Endothelial cell of umbilical vein (primary cell): ENCODE results near the gene ERBB4. TPM values are rescaled to one million over a fixed set of nuclear protein-coding genes. Genes with fewer than 3 reads are reported as not detected.

Experiments
- BruUV-seq: library from RNA; stranded (reverse); fragments of 400-500 nt; replicated peaks from 2 replicates; lab custom pipeline; 2021; lab: Mats Ljungman, UMichigan
- CTCF ChIA-PET: fragments of 300-600, 350-600 bp; sonication (Branson Sonifier 250); formaldehyde crosslinking; loops from one replicate; lab custom pipeline; 2021; ENCODE audit warnings: antibody characterized with exemption, inconsistent platforms; lab: Charles Lee
- POLR2A ChIA-PET: fragments of 300-600, 350-600 bp; sonication (Branson Sonifier 250); formaldehyde crosslinking; loops from one replicate; lab custom pipeline; 2021; ENCODE audit warnings: antibody characterized with exemption, inconsistent platforms; lab: Charles Lee
- DNase-seq: peaks from one replicate; pipeline ENCODE4 v3.0.0-alpha.2; 2011; ENCODE audit warnings: low read depth, low spot score
- FAIRE-seq: peaks from 2 replicates; lab custom pipeline; 2011; peaks lifted over from hg19 to GRCh38; lab: Jason Lieb, UNC
- H2AFZ ChIP-seq: 2 replicates; pipeline ENCODE4 v1.6.0; 2012; ENCODE audit warnings: low read depth, low read length, control low read depth, inconsistent platforms
- H3K27ac ChIP-seq: 2 replicates; pipeline ENCODE4 v1.5.1; 2011; ENCODE audit warnings: low read depth, mild to moderate bottlenecking, control low read depth, low read length, moderate library complexity; ENCODE audit not compliant: insufficient read depth
- H3K27me3 ChIP-seq, 2 experiments: 2 replicates each; pipeline versions ENCODE4 v1.6.0 to v1.6.1; 2011; ENCODE audit warnings: low read length in 2 of 2, mixed read lengths in 1 of 2; ENCODE audit not compliant: control insufficient read depth in 2 of 2, insufficient read depth in 2 of 2
- H3K36me3 ChIP-seq, 2 experiments: 2 replicates in 1 of 2; 3 replicates in 1 of 2; pipeline ENCODE4 v1.5.1; 2011; ENCODE audit warnings: low read length in 2 of 2, mild to moderate bottlenecking in 1 of 2, moderate library complexity in 1 of 2; ENCODE audit not compliant: control insufficient read depth in 2 of 2, insufficient read depth in 2 of 2; ENCODE audit errors: extremely low read depth in 1 of 2
- H3K4me1 ChIP-seq: 3 replicates; pipeline ENCODE4 v1.5.1; 2011; ENCODE audit warnings: mild to moderate bottlenecking, low read length; ENCODE audit not compliant: control insufficient read depth, insufficient read depth; ENCODE audit errors: extremely low read depth
- H3K4me2 ChIP-seq: 2 replicates; pipeline ENCODE4 v1.6.1; 2011; ENCODE audit warnings: low read length, control low read depth, mixed read lengths; ENCODE audit not compliant: insufficient read depth
- H3K4me3 ChIP-seq, 3 experiments: fragments of 200-600 bp in 1 of 3; sonication (generic), shearing (Covaris generic) in 1 of 3; replicated peaks in 1 of 3; 2 replicates each; pipeline ENCODE4 v1.5.1; 2011 to 2016; ENCODE audit warnings: control low read depth in 3 of 3, low read length in 3 of 3, mild to moderate bottlenecking in 2 of 3, inconsistent platforms in 1 of 3, low read depth in 1 of 3, moderate library complexity in 1 of 3; ENCODE audit not compliant: insufficient read depth in 1 of 3
- H3K79me2 ChIP-seq: 2 replicates; pipeline ENCODE4 v1.6.0; 2012; ENCODE audit warnings: low read length, inconsistent platforms; ENCODE audit not compliant: control insufficient read depth, insufficient read depth
- H3K9ac ChIP-seq: replicated peaks from 2 replicates; pipeline ENCODE3; 2011; ENCODE audit warnings: low read length, control low read depth; ENCODE audit not compliant: insufficient read depth; ENCODE audit errors: extremely low read depth
- H3K9me1 ChIP-seq: replicated peaks from 3 replicates; pipeline ENCODE4 v1.6.0; 2011; ENCODE audit warnings: mild to moderate bottlenecking, low read length; ENCODE audit not compliant: control insufficient read depth, insufficient read depth; ENCODE audit errors: extremely low read depth
- H3K9me3 ChIP-seq: replicated peaks from 2 replicates; pipeline ENCODE4 v1.5.1; 2012; ENCODE audit warnings: low read length, inconsistent platforms; ENCODE audit not compliant: control insufficient read depth, insufficient read depth
- H4K20me1 ChIP-seq: replicated peaks from 2 replicates; pipeline ENCODE3; 2011; ENCODE audit warnings: mild to moderate bottlenecking, low read length; ENCODE audit not compliant: control insufficient read depth, insufficient read depth; ENCODE audit errors: extremely low read depth
- EZH2 ChIP-seq: IDR thresholded peaks from 2 replicates; pipeline ENCODE4 v1.6.1; 2012; ENCODE audit warnings: borderline replicate concordance, low read depth, mild to moderate bottlenecking, moderate library complexity, low read length, inconsistent platforms; ENCODE audit not compliant: severe bottlenecking
- FOS ChIP-seq: IDR thresholded peaks from 2 replicates; pipeline ENCODE4 v1.6.1; 2011; ENCODE audit warnings: mild to moderate bottlenecking, low read length, moderate library complexity, borderline replicate concordance; ENCODE audit not compliant: insufficient read depth
- GATA2 ChIP-seq: IDR thresholded peaks from 2 replicates; pipeline ENCODE4 v1.7.0; 2011; ENCODE audit warnings: low read depth, mild to moderate bottlenecking, moderate library complexity, mixed read lengths, low read length; ENCODE audit not compliant: insufficient read length, insufficient read depth
- JUN ChIP-seq: IDR thresholded peaks from 2 replicates; pipeline ENCODE4 v1.6.1; 2011; ENCODE audit warnings: borderline replicate concordance, low read depth; ENCODE audit not compliant: insufficient read length, insufficient read depth
- MYC ChIP-seq: IDR thresholded peaks from one replicate; pipeline ENCODE4 v1.6.1; 2011; ENCODE audit warnings: mild to moderate bottlenecking, low read depth, low read length
- POLR2A ChIP-seq: IDR thresholded peaks from 2 replicates; pipeline ENCODE4 v1.6.1; 2012; ENCODE audit warnings: low read depth, mild to moderate bottlenecking, control low read depth, low read length
- POLR2AphosphoS5 ChIP-seq: IDR thresholded peaks from 2 replicates; pipeline ENCODE4 v1.6.1; 2012; ENCODE audit warnings: low read depth, mild to moderate bottlenecking, control low read depth, low read length, moderate library complexity; ENCODE audit not compliant: insufficient read depth
- dilution Hi-C: fragments of 300-500 bp; cut with MboI; formaldehyde crosslinking; loops from one replicate; pipeline ENCODE4 v1.15.0; 2019; ENCODE audit warnings: low sequenced_read_pairs; ENCODE audit not compliant: extremely low pct_ligation_motif_present
- intact Hi-C: fragments of 100-400 bp; cut with micrococcal nuclease; formaldehyde crosslinking; loops from one replicate; pipeline ENCODE4 v1.10.0; 2022
- polyA plus RNA-seq, 4 experiments: library from polyadenylated mRNA; depleted of rRNA in 3 of 4; stranded (reverse) in 3 of 4; unstranded in 1 of 4; fragments of >200 nt; gene quantifications; 2 replicates each; pipeline versions ENCODE4 v1.2.1 to v1.2.3, GENCODE V29; 2011 to 2012; ENCODE audit warnings: missing spikeins in 1 of 4
- total RNA-seq: library from RNA; stranded (reverse); gene quantifications from 2 replicates; pipeline ENCODE4 v1.2.3, GENCODE V29; 2021
- TF ChIP-seq, protein P1 (sequence below), 2 donors: IDR thresholded peaks; 1 replicate in 1 of 2; 2 replicates in 1 of 2; pipeline ENCODE4 v1.5.1; 2011; ENCODE audit warnings: low read length in 2 of 2, mild to moderate bottlenecking in 2 of 2, moderate library complexity in 2 of 2, control low read depth in 1 of 2, inconsistent platforms in 1 of 2, low read depth in 1 of 2; ENCODE audit not compliant: insufficient read depth in 1 of 2; ENCODE audit errors: extremely low read depth in 1 of 2
- TF ChIP-seq, protein P2 (sequence below): IDR thresholded peaks from 2 replicates; pipeline ENCODE4 v1.6.1; 2011; ENCODE audit not compliant: insufficient read depth, insufficient read length

The ERBB4 gene
- total and polyA plus RNA-seq, 2 donors (not counting 3 experiments of a cell fraction or from before 2014, with no cell fraction given) = 0.01 to 0.27 TPM

DNA sequence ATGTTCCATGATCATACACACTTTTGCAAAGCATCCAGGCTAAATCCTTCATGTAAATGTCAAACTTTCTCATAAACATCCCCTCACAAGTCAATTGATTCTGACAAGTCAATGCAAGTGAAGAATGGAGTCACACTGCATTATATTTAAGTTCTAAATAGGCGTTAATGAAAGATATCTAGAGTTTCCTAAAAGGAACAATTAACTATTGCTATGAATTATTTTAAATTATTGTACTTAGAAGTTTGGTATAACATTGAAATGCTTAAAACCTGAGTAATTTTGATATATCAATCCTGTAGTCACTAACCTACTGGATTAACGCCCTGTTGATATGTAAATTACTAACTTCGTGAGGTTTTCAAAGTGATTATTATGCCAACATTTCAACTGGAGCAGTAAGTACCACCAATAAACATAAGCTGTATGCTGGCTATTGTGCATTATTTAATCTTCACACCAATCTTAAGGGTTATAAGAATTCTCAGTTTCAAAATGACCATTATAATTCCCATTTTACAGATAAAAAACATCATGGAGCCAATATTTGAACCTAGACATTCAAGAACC, 884.3 kb downstream of the ERBB4 start:
- TF ChIP-seq EZH2 (no peak), JUN (no peak), GATA2 (no peak), FOS (no peak), MYC (no peak), POLR2AphosphoS5 (no peak), POLR2A (no peak)
- TF ChIP-seq, protein P1, sequence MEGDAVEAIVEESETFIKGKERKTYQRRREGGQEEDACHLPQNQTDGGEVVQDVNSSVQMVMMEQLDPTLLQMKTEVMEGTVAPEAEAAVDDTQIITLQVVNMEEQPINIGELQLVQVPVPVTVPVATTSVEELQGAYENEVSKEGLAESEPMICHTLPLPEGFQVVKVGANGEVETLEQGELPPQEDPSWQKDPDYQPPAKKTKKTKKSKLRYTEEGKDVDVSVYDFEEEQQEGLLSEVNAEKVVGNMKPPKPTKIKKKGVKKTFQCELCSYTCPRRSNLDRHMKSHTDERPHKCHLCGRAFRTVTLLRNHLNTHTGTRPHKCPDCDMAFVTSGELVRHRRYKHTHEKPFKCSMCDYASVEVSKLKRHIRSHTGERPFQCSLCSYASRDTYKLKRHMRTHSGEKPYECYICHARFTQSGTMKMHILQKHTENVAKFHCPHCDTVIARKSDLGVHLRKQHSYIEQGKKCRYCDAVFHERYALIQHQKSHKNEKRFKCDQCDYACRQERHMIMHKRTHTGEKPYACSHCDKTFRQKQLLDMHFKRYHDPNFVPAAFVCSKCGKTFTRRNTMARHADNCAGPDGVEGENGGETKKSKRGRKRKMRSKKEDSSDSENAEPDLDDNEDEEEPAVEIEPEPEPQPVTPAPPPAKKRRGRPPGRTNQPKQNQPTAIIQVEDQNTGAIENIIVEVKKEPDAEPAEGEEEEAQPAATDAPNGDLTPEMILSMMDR (IDR thresholded peaks at IDR 0.05; ENCODE audit: extremely low read depth in 1 of 2, insufficient read depth in 1 of 2, low read depth in 1 of 2, low read length in 2 of 2) = no peak
- TF ChIP-seq, protein P2, sequence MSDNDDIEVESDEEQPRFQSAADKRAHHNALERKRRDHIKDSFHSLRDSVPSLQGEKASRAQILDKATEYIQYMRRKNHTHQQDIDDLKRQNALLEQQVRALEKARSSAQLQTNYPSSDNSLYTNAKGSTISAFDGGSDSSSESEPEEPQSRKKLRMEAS = no peak
- DNase-seq (no peak), FAIRE-seq (no peak)
- Histone ChIP-seq H3K4me2 (no peak overlapping the region), H3K79me2 (no peaks in the 10 kb centered on the region), H3K9me1 (no peaks in the 10 kb centered on the region), H3K9me3 (no peaks in the 10 kb centered on the region), H3K27me3 (no peaks in the 10 kb centered on the region), H3K4me1 (no peaks in the 10 kb centered on the region), H4K20me1 (no peaks in the 10 kb centered on the region), H3K27ac (no peak overlapping the region), H3K9ac (no peak overlapping the region), H3K36me3 (no peaks in the 10 kb centered on the region), H2AFZ (no peak overlapping the region), H3K4me3 (no peak overlapping the region)
- ChIA-PET POLR2A (no interaction called here), CTCF (no interaction called here)
- intact Hi-C loops = no loop called here
- dilution Hi-C loops = no loop called here
- BruUV-seq = no TSS peak
